Renal cortex interstitium (tissue), 15 donors: Measurements from ENCODE around the gene SPATS1. TPM values are rescaled to one million over a fixed set of nuclear protein-coding genes. Genes with fewer than 3 reads are reported as not detected.
A peak's percentile ranks its signal among the peaks of the same experiment; 100 is the strongest.

Experiments used
- DNase-seq, 11 donors: peaks; one replicate each; pipeline ENCODE4 v3.0.0-alpha.2; 2013; ENCODE audit warnings: low read depth in 9 of 11, low spot score in 4 of 11; ENCODE audit errors: extremely low read depth in 1 of 11
- long read RNA-seq, 16 experiments: transcript quantifications; one replicate each; lab custom pipeline, GENCODE V29; 2026
- polyA plus RNA-seq, 3 donors: library from polyadenylated mRNA; unstranded; fragments of 120-200 nt; gene quantifications; one replicate each; pipeline ENCODE4 v1.2.1, GENCODE V29; 2013; ENCODE audit not compliant: insufficient read length in 3 of 3

The SPATS1 gene, protein sequence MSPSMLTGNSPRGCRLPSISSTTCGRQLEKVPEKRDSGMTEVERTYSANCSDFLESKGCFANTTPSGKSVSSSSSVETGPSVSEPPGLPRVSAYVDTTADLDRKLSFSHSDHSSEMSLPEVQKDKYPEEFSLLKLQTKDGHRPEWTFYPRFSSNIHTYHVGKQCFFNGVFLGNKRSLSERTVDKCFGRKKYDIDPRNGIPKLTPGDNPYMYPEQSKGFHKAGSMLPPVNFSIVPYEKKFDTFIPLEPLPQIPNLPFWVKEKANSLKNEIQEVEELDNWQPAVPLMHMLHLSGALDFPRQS
- not detected for polyA plus RNA-seq
- long read RNA-seq, donor 1 = 0 reads
- long read RNA-seq, donor 2 = 0 reads
- long read RNA-seq, donor 3 = 0 reads
- long read RNA-seq, donor 4 = 0 reads
- long read RNA-seq, donor 5 = 0 reads
- long read RNA-seq, donor 6 = 0 reads
- long read RNA-seq, donor 7 = 0 reads
- long read RNA-seq, donor 8 = 0 reads
- long read RNA-seq, donor 9 = 0 reads
- long read RNA-seq, donor 10 = 0 reads
- long read RNA-seq, donor 11 = 0 reads
- long read RNA-seq, donor 12 = 0 reads
- long read RNA-seq, donor 13 = 0 reads
- long read RNA-seq, donor 14 = 0 reads
- long read RNA-seq, donor 15 = 0 reads
- long read RNA-seq, donor 16 = 0 reads

DNA sequence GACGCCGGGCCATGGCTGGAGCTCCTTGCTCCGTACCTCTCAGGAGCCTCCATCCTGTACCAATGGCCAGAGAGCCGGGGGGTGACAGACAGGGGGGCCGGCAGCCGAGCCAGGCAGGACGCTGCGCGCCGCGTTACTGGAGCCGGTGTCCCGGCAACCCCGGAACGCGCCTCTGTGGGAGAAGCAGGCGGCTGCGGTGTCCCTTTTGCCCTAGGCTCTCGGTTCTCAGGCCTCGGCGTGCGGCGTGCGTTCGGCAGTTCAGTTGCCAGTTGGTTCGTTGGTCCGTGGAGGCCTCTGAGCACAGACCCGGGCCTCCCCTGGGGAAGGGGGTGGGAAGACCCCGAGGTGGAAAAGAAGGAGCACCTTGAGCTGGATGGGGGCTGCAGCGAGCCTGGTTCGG lies at the start of gene SPATS1:
Gene SPATS1, plus strand, starts transcription at position 162 of the 400 bp plus-strand sequence. CDS start 446 bp downstream, outside the sequence.
- peak in 6 of 11 donors; percentile 15 to 22 (median 18) for DNase-seq

DNA sequence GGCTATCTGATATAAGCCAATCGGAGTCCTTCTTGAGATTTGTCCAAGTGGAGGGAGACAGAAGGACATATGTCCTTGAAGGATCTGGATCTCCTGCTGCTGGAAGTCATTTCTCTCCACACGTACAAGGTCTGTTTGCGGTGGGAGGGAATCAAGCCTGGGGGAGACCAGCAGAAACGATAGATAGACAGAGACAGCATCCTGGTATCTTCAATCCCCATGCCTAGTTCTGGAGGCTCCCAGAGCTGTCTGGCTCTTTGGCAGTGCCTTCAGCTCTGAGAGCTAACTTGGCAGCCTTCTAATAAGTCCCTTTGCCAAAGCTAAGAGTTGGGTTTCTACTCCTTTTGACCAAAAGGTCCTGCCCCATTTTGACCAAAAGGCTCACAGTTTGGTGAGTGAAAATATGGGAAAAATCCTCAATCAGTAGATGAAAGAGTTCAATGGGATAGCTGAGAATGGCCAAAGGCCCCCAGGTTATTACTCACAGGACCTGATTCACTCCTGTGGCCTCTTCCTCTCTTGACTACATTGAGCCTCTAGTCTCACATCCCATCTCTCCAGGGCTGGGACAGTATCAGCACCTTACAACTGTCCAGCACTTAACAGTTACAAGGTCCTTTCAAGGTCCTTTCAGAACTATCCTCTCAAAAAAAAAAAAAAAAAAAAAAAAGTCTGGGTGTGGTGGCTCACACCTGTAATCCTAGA lies 49.6 kb upstream of the SPATS1 start:
- no peak for DNase-seq

DNA sequence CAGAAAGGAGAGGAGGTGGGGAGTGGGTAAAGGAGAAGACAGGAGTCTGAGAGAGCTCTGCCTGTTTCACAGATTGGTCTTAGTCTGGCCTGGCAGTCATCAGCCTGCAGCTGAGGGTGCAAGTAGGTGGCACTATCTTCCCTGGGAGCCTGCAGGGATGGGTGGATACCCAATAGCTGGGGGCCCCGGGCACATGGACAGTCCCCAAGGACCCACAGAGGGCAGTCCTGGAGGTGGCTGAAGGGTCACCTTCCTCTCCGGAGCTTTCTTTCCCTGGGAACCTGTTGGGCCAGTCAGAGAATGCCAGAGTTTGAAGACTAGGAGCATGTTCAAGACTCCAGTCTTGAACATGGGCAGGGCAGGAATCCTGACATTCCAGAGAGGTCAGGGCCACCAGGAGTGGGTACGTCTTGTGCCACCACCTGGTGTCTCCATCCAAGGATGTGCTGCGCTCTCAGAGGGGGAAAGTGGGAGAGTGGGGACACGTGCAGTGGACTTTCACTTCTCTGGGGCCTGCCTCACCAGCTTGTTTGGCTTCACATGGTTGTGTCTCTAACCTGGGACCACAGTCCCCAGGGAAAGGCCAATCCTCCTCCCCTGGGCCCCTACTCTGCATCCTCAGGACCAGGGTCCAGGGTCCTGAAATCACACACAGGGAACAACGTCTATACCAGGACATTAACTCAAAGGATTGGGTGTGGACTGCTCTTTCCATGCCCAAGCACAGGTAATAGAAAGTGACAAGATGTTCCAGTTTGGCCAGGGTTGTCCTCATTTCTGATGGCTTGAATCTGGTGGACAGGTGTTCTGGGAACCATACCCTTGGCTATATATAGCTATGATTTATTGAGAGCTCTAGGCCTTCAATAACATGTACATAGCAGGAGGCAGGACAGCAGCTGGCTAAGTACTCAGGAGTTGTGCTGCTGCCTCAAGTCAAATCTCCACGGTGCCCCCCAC lies 47.3 kb upstream of the SPATS1 start:
- no peak for DNase-seq

DNA sequence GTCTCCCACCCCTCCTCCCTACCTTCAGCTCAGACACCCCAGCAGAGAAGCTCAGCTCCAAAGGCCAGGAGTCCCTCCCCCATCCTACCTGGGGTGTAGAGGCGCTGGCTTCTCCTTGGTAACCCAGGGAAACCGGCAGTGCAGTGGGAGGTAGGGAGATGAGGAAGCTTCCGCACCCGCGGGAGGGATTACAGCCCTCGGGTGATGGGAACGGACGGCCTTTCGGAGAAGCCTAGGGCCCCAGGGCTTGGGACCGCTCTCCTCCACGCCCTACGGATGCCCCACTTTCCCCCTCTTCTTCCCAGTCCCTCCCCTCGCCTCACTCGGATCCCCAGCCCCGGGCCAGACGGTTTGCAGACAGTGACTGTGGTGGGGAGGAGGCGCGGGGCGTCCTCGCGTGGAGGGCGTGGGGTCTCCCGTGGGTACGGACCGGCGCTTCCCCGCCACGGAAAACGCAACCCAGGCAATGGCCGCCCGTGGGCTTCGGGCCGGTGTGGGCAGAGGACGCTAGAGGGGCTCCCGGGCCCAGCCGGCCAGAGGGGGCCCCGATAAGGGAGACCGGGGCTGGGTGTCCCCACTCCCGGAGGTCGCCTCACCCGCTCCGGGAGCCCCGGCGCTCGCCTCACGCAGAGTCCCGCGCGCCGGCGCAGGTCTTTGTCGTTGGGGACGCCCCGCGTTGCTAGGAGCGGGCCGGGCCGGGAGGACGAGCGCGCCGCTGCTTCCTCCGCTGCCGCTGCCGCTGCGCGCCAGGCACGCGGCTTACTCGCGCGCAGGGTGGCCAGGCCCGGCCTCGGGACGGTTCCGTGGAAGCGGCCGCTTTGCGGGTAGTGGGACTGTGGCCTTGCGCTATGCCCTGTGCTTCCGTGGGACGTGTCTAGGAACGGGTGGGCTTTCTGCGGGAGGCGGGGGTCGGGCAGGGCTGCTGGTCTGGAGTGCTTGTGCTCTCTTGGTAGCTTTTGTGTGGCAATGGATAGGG lies 45.1 kb upstream of the SPATS1 start:
- DNase-seq = peak in 5 of 11 donors; percentile 34 to 50 (median 43)

DNA sequence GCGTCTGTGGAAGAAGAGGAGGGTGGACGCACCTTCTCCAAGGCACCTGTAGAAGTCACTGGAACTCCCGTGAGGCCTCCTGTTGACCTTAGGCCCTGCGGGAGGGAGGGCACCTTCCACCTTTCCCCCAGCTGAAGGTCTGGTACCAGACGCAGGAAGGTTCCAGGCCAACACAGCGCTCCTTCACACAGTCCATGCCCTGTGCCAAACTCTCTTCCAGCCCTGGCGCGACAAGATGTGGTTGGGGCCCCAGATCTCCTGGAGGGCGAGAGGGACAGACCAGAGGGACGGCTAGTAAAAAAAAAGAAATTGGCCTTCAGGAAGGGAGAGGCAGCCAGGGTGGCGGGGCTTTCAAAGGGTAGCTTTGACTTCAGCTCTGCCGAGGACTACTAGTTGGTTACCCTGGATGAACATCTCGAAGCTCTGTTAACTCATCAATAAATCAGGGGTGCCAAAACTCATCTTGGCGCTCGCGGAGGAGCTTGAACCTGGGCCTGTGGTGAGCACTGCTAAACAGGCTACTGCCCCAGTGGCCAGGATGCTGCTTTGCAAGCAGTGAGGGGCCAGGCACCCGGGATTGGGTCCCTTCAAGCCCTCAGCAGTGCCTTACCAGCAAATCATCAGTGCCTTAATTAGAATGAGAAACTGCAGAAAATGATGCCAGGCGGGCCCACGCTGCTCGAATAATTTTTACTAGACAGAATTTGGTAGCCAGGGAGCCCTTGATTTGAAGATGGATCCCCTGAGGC lies 44.2 kb upstream of the SPATS1 start:
- DNase-seq = no peak

DNA sequence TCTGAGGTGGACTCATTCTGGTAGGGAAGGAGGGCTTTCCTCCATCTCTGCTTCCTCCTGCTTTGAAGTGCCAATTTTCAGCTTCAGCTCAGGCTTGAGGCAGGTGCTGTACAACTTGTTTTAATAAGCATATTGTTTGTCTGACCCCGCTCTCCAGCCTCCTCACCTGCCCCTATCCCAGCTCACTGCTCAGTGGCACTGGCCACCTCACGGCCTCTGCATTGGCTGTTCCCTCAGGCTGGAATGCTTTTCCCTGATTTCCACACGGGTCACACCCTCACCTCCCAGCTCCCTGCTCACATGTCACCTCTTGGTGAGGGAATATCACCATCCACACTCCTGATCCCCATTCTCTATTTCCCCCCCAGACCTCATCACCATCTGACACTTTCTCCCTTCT lies 43.6 kb upstream of the SPATS1 start:
- no peak for DNase-seq

DNA sequence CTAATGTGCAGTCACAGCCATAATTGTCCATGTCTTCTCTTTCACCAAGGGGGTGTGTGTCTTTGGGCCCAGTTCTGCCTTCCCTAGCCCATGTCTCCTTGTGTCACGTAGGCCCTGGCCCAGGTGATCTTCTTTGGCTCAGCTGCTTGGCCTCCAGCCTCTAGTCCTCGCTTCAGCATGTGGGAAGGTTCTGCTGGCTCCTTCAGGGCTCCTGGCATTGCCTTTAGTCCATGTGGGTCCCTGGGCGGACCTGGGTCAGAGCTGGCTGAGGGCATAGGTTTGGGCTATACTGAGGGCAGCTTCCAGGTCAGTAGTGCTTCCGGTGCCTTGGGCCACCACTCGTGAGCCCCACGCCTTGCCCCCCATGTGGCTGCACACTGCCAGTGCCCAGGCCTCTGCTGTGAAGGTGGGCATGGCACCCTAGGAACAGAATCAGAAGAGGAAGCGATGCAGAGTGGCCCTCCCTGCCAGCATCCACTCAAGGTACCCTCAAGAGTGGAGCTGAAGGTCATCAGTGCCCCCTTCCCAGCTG lies 42.1 kb upstream of the SPATS1 start:
- DNase-seq = no peak

DNA sequence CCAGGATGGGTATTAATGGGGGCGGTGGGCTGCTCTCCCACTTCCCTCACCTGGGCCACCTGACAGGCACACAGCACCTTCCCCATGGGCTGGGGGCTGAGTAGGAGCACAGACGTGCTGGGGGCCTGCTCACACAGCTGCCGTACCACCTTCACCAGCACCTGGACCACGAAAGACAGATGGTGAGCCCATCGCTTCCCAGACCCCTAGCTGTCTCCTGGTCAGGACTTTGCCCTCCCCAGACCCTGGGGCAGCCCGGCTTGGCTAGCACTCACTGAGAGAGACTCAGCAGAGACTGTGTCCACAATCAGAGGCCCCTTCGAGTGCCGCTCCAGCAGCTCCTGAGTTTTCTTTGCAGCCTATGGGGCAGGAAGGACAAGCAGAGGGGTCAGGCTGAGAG lies 41.3 kb upstream of the SPATS1 start:
- no peak for DNase-seq

DNA sequence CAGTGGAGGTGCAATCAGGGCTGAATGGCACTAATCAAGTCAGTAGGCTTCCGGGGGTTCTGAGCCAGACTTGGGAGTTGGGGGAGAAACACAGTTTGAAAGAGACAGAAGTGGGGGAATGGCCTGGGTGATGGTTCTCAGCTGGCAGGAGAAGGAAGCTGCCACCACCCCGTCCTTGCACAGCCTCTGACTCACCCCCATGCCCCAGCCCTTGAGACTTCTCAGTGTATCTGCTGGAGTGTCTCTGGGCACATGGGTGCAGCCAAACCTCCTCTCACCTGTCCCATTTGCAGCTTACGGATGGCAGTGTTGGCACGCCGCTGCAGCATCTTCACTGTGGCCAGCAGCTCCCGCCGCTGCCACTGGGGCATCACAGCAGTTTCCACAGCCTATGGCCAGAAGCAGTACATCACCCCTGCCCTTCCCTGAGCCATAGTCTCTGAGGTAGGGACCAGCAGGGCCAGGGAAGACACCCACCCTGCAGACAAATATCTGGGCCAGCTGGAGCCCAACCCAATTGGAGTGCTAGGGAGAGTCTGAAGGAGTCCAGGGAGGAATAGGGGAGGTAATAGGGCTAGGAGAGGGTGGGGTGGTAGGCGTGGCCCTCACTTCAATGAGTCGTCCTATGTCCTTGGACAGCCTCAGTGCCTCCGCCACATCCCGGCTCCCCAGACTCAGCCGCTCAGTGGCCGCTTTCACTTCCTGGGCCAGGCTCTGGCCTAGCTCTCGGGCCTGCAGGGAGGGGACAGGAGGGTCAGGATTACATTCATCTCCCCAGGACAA lies 40.5 kb upstream of the SPATS1 start:
- no peak for DNase-seq

DNA sequence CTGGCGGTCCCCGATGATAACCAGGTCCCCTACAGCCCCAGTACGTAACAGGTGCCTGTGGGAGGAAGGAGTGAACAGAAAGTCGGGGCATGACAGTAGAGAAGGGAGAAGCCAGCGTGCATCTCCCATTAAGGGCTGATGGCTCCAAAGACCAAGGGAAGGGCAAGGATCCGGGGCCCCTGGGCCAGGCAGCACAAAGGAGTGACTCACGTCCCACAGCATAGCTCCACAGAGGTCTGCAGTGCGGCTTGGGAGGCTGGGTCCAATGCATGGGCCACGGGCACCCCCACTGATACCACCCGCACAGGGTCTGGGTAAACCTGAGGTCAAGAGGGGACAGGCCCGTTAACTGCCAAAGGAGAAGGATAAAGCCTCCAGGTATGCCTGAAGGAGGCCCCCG lies 39.6 kb upstream of the SPATS1 start:
- DNase-seq = no peak

DNA sequence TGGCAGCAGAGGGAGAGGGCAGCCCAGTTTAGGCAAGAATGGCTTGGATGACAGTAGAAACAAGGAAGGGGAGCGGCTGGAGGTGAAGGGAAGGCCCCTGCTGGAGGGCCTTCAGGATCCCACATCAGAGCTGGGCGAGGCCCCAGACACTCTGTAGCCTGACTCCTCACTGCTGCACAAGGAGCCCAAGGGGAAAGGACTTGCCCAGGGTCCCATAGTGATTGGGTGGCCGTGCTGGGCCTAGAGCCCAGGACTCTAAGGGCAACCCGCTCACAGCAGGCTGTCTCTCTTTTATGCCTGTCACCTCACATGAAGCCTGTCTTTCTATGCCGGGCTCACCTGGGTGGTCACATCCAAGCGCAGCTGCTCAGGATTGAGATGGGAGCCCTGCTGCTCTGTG lies 38.6 kb upstream of the SPATS1 start:
- DNase-seq = no peak

DNA sequence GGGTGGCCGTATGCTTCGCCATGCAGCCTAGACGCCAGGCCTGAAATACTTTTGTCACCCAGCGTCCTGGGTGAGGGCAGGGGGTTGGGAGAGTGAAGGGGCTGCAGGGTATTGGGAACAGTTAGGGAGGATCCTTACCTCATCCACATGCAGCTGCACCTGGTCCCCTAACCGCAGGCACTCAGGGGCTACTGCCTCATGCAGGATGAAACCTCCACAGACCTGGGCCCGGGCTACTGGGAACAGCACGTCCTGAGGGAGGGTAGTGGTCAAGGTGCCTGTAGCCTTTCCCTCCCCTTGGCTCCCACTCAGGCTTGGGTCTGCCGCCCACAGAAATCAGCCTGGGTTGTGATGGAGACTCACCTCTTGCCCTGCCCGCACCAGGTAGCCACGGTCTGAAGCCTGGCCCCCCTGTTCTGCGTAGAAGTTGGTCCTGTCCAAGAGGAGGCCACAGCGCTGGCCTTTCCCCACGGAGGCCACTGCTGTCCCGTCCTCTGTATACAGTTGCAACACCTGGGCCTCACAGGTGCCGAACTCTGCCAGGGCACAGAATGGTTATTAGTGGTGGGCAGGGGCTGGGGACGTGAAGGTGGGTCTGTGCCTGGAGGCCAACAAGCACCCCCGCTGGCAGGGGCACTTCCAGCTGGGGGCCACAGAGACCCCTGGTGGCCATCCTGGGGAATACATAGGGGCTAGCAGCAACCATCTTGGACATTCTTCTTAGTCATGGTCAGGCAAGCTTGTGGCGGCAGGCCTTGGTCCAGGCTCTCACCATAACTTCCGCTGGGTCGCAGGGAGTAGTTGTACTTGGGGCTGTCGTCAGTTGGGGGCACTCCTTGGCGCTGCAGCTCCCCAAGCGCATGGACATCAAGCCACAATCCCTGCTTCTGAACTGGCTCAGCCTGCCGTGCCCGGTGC lies 37.9 kb upstream of the SPATS1 start:
- DNase-seq = no peak

DNA sequence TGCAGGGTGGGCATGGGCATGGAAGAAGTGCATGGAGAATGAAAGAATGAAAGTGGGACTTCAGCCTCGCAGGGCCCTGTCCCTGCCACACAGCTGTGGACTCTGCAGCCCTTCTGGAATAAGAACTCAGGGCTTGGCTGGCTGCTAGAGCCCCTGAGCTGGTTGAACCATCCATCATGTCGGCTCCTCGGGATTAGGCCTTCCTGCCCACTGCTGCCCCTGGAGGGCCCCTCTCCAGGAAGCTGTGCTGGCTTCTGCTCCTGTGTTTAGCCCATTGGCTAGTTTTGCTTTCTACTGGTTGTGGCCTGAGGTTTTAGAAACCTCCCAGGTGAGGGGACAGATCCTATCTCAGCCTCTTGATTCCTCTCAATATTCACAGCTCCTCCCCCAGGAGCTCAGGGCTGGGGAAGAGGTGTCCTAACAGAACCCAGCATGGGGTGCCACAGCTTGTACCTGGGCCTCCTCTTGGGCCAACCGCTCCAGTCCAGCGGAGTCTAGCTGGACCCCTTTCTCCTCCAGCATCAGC lies 37.2 kb upstream of the SPATS1 start:
- DNase-seq = no peak

DNA sequence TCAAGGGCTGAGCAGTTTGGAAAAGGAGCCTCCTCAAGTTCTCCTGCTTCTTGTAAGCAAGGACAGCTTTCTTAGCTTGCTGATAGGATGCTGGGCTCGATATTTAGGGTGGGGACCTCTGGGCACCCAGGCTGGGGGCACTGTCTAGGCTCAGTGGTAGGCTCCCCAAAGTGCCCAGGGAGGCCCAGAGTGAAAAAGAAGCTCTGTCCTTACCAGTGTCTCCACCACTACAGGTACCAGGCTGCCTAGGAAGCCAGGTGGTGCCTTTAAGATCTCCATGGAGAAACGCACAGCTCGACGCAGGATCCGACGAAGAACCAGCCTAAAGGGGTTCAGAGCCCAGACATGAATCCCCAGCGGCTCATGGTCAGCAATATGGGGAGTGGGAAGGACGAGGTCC lies 35.7 kb upstream of the SPATS1 start:
- DNase-seq = no peak

DNA sequence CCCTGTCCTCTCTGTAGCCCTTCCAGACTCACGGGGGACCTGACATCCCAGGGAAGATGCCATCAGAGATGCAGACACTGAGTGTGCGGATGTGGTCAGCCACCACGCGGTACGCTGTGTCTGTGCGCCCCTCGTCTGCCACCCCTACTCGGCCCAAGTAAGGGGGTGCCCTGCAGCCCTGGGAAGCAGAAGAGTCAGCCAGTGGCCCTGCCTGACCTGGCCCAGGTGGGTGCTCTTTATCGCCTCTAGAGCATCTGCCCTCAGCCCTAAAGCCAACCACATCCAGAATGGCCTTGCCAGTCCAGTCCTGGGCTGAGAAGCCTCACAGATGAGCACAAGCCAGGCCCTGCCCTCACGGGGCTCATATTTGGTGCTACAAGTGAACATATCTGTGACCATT lies 35.2 kb upstream of the SPATS1 start:
- no peak for DNase-seq
